HCT116 (cell line): ENCODE data around the gene PGLYRP3. TPM values are rescaled to one million over a fixed set of nuclear protein-coding genes. Genes with fewer than 3 reads are reported as not detected.

Experiments
- ATAC-seq: fragments of 200-7000 bp; cut with Tn5 transposase; 2 replicates; pipeline ENCODE4 v1.9.1; 2020; ENCODE audit warnings: mild to moderate bottlenecking, moderate library complexity
- BruUV-seq: library from RNA; stranded (reverse); fragments of 400-500 nt; replicated peaks from 2 replicates; lab custom pipeline; 2021; lab: Mats Ljungman, UMichigan
- CTCF ChIA-PET: fragments of 300-600 bp; sonication (Branson Sonifier 250); formaldehyde crosslinking; loops from one replicate; lab custom pipeline; 2021; ENCODE audit warnings: antibody characterized with exemption; lab: Charles Lee
- POLR2A ChIA-PET: fragments of 300-600, 350-600 bp; sonication (Branson Sonifier 250); formaldehyde crosslinking; loops from one replicate; lab custom pipeline; 2021; ENCODE audit warnings: antibody characterized with exemption; lab: Charles Lee
- RAD21 ChIA-PET, 2 experiments: fragments of 300-600 bp; sonication (Branson Sonifier 250); formaldehyde crosslinking; loops; one replicate each; lab custom pipeline; 2023; ENCODE audit warnings: low total read pairs in 2 of 2; ENCODE audit not compliant: uncharacterized antibody in 2 of 2, unreplicated experiment in 2 of 2, low non-redundant PET in 1 of 2; lab: Charles Lee
- DNase-seq: peaks from one replicate; pipeline ENCODE4 v3.0.0-alpha.2; 2010; ENCODE audit warnings: low read depth, low spot score
- H2AFZ ChIP-seq: fragments of 200-600 bp; shearing (Covaris generic), sonication (generic); 2 replicates; pipeline ENCODE4 v1.6.1; 2017; ENCODE audit warnings: low read depth, mixed run types, mixed read lengths, antibody characterized with exemption, low read length; ENCODE audit not compliant: poor library complexity, severe bottlenecking
- H3K27ac ChIP-seq: 2 replicates; pipeline ENCODE4 v1.5.1; 2012; ENCODE audit warnings: low read depth, low read length
- H3K27me3 ChIP-seq: fragments of 200-600 bp; sonication (generic); 2 replicates; pipeline ENCODE4 v1.6.1; 2016; ENCODE audit warnings: mixed run types, low read length, mixed read lengths; ENCODE audit not compliant: insufficient read depth
- H3K36me3 ChIP-seq, 2 experiments: fragments of 200-500 bp in 1 of 2; fragments of 200-600 bp in 1 of 2; sonication (Bioruptor generic) in 1 of 2; sonication (generic) in 1 of 2; 2 replicates each; pipeline versions ENCODE4 v1.5.1 to v1.6.1; 2014 to 2016; ENCODE audit warnings: low read length in 2 of 2, inconsistent platforms in 1 of 2, mixed read lengths in 1 of 2, mixed run types in 1 of 2; ENCODE audit not compliant: insufficient read depth in 2 of 2, control insufficient read depth in 1 of 2
- H3K4me1 ChIP-seq, 2 experiments: fragments of 200-600 bp in 1 of 2; sonication (generic) in 1 of 2; 2 replicates each; pipeline versions ENCODE4 v1.5.1 to v1.6.1; 2012 to 2017; ENCODE audit warnings: low read length in 2 of 2, inconsistent platforms in 1 of 2, mild to moderate bottlenecking in 1 of 2, mixed read lengths in 1 of 2, mixed run types in 1 of 2, moderate library complexity in 1 of 2; ENCODE audit not compliant: insufficient read depth in 2 of 2, control insufficient read depth in 1 of 2
- H3K4me2 ChIP-seq: fragments of 200-600 bp; sonication (generic); 2 replicates; pipeline ENCODE4 v1.6.1; 2017; ENCODE audit warnings: mixed run types, low read length, mixed read lengths
- H3K4me3 ChIP-seq, 2 experiments: fragments of 200-600 bp in 1 of 2; sonication (generic) in 1 of 2; replicated peaks in 1 of 2; 2 replicates each; pipeline ENCODE4 v1.5.1; 2011 to 2016; ENCODE audit warnings: low read length in 2 of 2, control low read depth in 1 of 2, low read depth in 1 of 2, mild to moderate bottlenecking in 1 of 2, mixed read lengths in 1 of 2, mixed run types in 1 of 2
- H3K79me2 ChIP-seq: fragments of 200-600 bp; sonication (generic); 2 replicates; pipeline ENCODE4 v1.6.1; 2017; ENCODE audit warnings: mild to moderate bottlenecking, mixed run types, low read length, moderate library complexity, mixed read lengths; ENCODE audit not compliant: insufficient read depth
- H3K9ac ChIP-seq: fragments of 200-600 bp; sonication (generic); 2 replicates; pipeline ENCODE4 v1.6.1; 2016; ENCODE audit warnings: low read length, mixed read lengths
- H3K9me2 ChIP-seq: fragments of 200-600 bp; sonication (generic), shearing (Covaris generic); 2 replicates; pipeline ENCODE4 v1.6.1; 2017; ENCODE audit warnings: mixed run types, mild to moderate bottlenecking, moderate library complexity; ENCODE audit not compliant: insufficient read depth
- H3K9me3 ChIP-seq, 2 experiments: fragments of 200-500 bp in 1 of 2; fragments of 200-600 bp in 1 of 2; sonication (Bioruptor generic) in 1 of 2; sonication (generic) in 1 of 2; 2 replicates each; pipeline ENCODE4 v1.6.1; 2014 to 2017; ENCODE audit warnings: low read length in 2 of 2, mixed read lengths in 2 of 2, inconsistent platforms in 1 of 2, low read depth in 1 of 2, mild to moderate bottlenecking in 1 of 2, mixed run types in 1 of 2, moderate library complexity in 1 of 2; ENCODE audit not compliant: control insufficient read depth in 1 of 2, insufficient read depth in 1 of 2
- H4K20me1 ChIP-seq: fragments of 200-600 bp; sonication (generic), shearing (Covaris generic); 2 replicates; pipeline ENCODE4 v1.6.1; 2017; ENCODE audit warnings: mixed run types, mild to moderate bottlenecking, moderate library complexity; ENCODE audit not compliant: insufficient read depth
- CBX3 ChIP-seq: IDR thresholded peaks from 2 replicates; pipeline ENCODE4 v1.6.1; 2012; ENCODE audit warnings: low read depth
- MAX ChIP-seq: IDR thresholded peaks from 2 replicates; pipeline ENCODE4 v1.6.1; 2012
- REST ChIP-seq: IDR thresholded peaks from 2 replicates; pipeline ENCODE4 v1.6.1; 2012; ENCODE audit warnings: low read depth
- SP1 ChIP-seq: IDR thresholded peaks from 2 replicates; pipeline ENCODE4 v1.6.1; 2012; ENCODE audit warnings: low read depth
- YY1 ChIP-seq: IDR thresholded peaks from 2 replicates; pipeline ENCODE4 v1.6.1; 2011; ENCODE audit warnings: low read length, low read depth, moderate library complexity, mild to moderate bottlenecking; ENCODE audit not compliant: insufficient replicate concordance; ENCODE audit errors: extremely low read depth
- intact Hi-C: fragments of 100-400 bp; cut with micrococcal nuclease; formaldehyde crosslinking; loops from 2 replicates; pipeline ENCODE4 v1.10.0; 2022
- total RNA-seq: library from RNA; stranded (reverse); gene quantifications from one replicate; pipeline ENCODE4 v1.2.1, GENCODE V29; 2021; ENCODE audit not compliant: unreplicated experiment

Gene PGLYRP3
- total RNA-seq, 1 experiment from 2014 or later, result not detected

- H3K9ac ChIP-seq, result no peak overlapping the region
- no peak overlapping the region for H3K4me3 ChIP-seq
- no TSS peak for BruUV-seq
- no peak for TF ChIP-seq SP1
- no peak for TF ChIP-seq CBX3
- TF ChIP-seq REST, result no peak
- no peak for TF ChIP-seq MAX
- TF ChIP-seq YY1, result no peak
- H3K79me2 ChIP-seq, result no peaks in the 10 kb centered on the region
- H3K4me1 ChIP-seq, result no peaks in the 10 kb centered on the region
- no peaks in the 10 kb centered on the region for H3K9me2 ChIP-seq
- H2AFZ ChIP-seq, result no peak overlapping the region
- ATAC-seq, result no peak
- no peaks in the 10 kb centered on the region for H3K36me3 ChIP-seq
- no peak for DNase-seq
- no peak overlapping the region for H3K27ac ChIP-seq
- intact Hi-C loops, result no loop called here
- H3K4me2 ChIP-seq, result no peak overlapping the region
- H3K9me3 ChIP-seq, result no peaks in the 10 kb centered on the region
- ChIA-PET CTCF (interaction anchor here (0.7 to 1.6 kb wide), 3 partner anchors 8 to 10 kb away, joined by 3 to 6 read pairs (median 3); no protein-coding TSS in a partner anchor), POLR2A (no interaction called here), RAD21 (no interaction called here)
- no peaks in the 10 kb centered on the region for H4K20me1 ChIP-seq
- H3K27me3 ChIP-seq, result peaks cover 43% of the 10 kb centered on the region
These were observed 31.3 kb upstream of the PGLYRP3 start for GRCh38 chr1:153343811-153344717.
